AG09309 (cell line): ENCODE results near the gene LRP1B.

ENCODE experiments used
- DNase-seq: peaks from one replicate; pipeline ENCODE4 v3.0.0-alpha.2; 2010; ENCODE audit warnings: low read depth
- H3K4me3 ChIP-seq: 2 replicates; pipeline ENCODE4 v1.5.1; 2011; ENCODE audit warnings: mild to moderate bottlenecking, low read depth, low read length, moderate library complexity; ENCODE audit not compliant: control insufficient read depth
- CTCF ChIP-seq: IDR thresholded peaks from 2 replicates; pipeline ENCODE4 v1.5.1; 2011; ENCODE audit warnings: mild to moderate bottlenecking, low read depth, low read length, inconsistent platforms; ENCODE audit not compliant: insufficient read depth, control insufficient read depth; ENCODE audit errors: missing control alignments

The LRP1B gene

GRCh38 chr2:141806090-141806489, 324.7 kb downstream of the LRP1B start:
- no peak for DNase-seq
- H3K4me3 ChIP-seq, result no peak overlapping the region
- TF ChIP-seq CTCF, result no peak

GRCh38 chr2:141805302-141805701, 325.5 kb downstream of the LRP1B start:
- H3K4me3 ChIP-seq, result no peak overlapping the region
- TF ChIP-seq CTCF, result no peak
- no peak for DNase-seq

- DNase-seq, result no peak
- TF ChIP-seq CTCF, result no peak
- H3K4me3 ChIP-seq, result no peak overlapping the region
Observed at GRCh38 chr2:141796449-141796848, 334.4 kb downstream of the LRP1B start.

GRCh38 chr2:141791521-141791920, 339.3 kb downstream of the LRP1B start:
- H3K4me3 ChIP-seq, result no peak overlapping the region
- DNase-seq, result no peak
- TF ChIP-seq CTCF, result no peak

GRCh38 chr2:141782574-141782973, 348.2 kb downstream of the LRP1B start:
- H3K4me3 ChIP-seq, result no peak overlapping the region
- TF ChIP-seq CTCF, result no peak
- no peak for DNase-seq

- H3K4me3 ChIP-seq, result no peak overlapping the region
- TF ChIP-seq CTCF, result no peak
- no peak for DNase-seq
Observed at GRCh38 chr2:141778315-141778835, 352.4 kb downstream of the LRP1B start.

GRCh38 chr2:141770530-141770929, 360.3 kb downstream of the LRP1B start:
- DNase-seq, result no peak
- no peak for TF ChIP-seq CTCF
- no peak overlapping the region for H3K4me3 ChIP-seq
